Tibial artery (tissue), 4 donors: Measurements from ENCODE around the gene PEX10.

Source experiments
- DNase-seq, 2 donors: peaks; one replicate each; pipeline ENCODE4 v3.0.0-alpha.2; 2019
- H3K27ac ChIP-seq, 2 donors: fragments of 200-600 bp; sonication (generic) in 1 of 2; 1 replicate in 1 of 2; 2 replicates in 1 of 2; pipeline ENCODE4 v1.5.1; 2018 to 2019; ENCODE audit warnings: mild to moderate bottlenecking in 1 of 2
- H3K27me3 ChIP-seq, 2 donors: fragments of 200-600 bp; sonication (generic) in 1 of 2; one replicate each; pipeline versions ENCODE4 v1.5.1 to v1.6.0; 2016 to 2019
- H3K36me3 ChIP-seq, 3 donors: fragments of 200-600 bp; sonication (generic) in 2 of 3; one replicate each; pipeline ENCODE4 v1.5.1; 2016 to 2019; ENCODE audit warnings: mild to moderate bottlenecking in 2 of 3
- H3K4me1 ChIP-seq, 4 donors: fragments of 200-600 bp; sonication (generic) in 2 of 4; 1 replicate in 3 of 4; 2 replicates in 1 of 4; pipeline ENCODE4 v1.5.1; 2016 to 2019
- H3K4me3 ChIP-seq, 2 donors: fragments of 200-600 bp; sonication (generic) in 1 of 2; 1 replicate in 1 of 2; 2 replicates in 1 of 2; pipeline ENCODE4 v1.5.1; 2018 to 2019; ENCODE audit warnings: mild to moderate bottlenecking in 2 of 2
- H3K9me3 ChIP-seq, 3 donors: fragments of 200-600 bp; sonication (generic) in 1 of 3; one replicate each; pipeline ENCODE4 v1.5.1; 2016 to 2019
- intact Hi-C: fragments of 100-400 bp; cut with DNase I; formaldehyde crosslinking; loops from one replicate; pipeline ENCODE4 v1.15.0; 2023; ENCODE audit warnings: low total_unique reads
- TF ChIP-seq, protein P1 (sequence below), 2 experiments: fragments of 200-600 bp in 1 of 2; fragments of 450-650 bp in 1 of 2; IDR thresholded peaks; one replicate each; pipeline ENCODE4 v1.5.1; 2017 to 2019; ENCODE audit warnings: antibody characterized with exemption in 2 of 2, mild to moderate bottlenecking in 1 of 2, moderate library complexity in 1 of 2

The PEX10 gene

DNA sequence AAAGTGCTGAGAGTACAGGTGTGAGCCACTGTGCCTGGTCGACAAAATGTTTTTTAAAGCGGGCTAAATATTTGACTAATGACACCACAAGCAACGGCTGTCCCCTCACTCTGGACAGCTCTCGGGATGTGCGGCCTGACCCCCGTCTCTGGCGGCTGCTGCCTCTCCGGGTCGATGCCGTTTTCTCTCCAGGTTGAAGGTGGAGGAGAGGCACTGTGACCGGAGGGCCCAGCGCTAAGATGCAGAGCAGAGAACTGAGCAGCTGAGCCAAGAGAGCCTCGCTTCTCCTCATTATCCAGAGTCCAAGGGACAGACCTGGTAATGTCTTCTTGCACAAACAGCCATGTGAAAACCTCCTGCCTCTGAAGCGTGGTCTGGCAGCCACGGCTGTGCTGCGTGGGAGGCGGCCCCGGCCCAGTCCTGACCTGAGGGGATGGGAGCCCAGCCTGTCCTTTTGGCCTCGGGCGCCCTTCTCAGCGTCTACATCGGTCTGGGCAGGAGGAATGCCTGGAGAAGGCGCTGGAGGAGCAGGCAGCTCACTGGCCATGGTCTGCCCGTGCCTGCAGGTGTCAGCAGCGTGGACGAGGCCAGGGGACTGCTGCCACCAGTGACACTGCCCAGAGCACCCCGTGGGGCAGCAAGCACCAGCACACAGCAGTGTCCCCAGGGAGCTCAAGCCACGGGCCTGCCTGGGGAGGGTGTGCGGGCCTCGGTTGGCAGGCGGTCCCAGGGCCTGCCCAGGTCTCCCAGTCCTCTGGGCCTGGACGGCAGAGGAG is 31.4 kb downstream of the PEX10 start:
- H3K36me3 ChIP-seq, result peaks cover 0 to 4% (median 0%) of the 10 kb centered on the region in 3 donors
- no peak for DNase-seq
- H3K4me1 ChIP-seq, result peaks cover 0 to 16% (median 12%) of the 10 kb centered on the region in 4 donors
- H3K4me3 ChIP-seq, result no peak overlapping the region
- no peaks in the 10 kb centered on the region for H3K9me3 ChIP-seq
- TF ChIP-seq, protein P1, sequence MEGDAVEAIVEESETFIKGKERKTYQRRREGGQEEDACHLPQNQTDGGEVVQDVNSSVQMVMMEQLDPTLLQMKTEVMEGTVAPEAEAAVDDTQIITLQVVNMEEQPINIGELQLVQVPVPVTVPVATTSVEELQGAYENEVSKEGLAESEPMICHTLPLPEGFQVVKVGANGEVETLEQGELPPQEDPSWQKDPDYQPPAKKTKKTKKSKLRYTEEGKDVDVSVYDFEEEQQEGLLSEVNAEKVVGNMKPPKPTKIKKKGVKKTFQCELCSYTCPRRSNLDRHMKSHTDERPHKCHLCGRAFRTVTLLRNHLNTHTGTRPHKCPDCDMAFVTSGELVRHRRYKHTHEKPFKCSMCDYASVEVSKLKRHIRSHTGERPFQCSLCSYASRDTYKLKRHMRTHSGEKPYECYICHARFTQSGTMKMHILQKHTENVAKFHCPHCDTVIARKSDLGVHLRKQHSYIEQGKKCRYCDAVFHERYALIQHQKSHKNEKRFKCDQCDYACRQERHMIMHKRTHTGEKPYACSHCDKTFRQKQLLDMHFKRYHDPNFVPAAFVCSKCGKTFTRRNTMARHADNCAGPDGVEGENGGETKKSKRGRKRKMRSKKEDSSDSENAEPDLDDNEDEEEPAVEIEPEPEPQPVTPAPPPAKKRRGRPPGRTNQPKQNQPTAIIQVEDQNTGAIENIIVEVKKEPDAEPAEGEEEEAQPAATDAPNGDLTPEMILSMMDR (IDR thresholded peaks at IDR 0.05), result no peak
- peak overlapping the region; percentile 48 for H3K27ac ChIP-seq
- H3K27me3 ChIP-seq, result no peaks in the 10 kb centered on the region
- intact Hi-C loops, result loop anchor here (1.0 to 10.0 kb wide), 2 partner anchors 66 to 186 kb away; no protein-coding TSS in a partner anchor

DNA sequence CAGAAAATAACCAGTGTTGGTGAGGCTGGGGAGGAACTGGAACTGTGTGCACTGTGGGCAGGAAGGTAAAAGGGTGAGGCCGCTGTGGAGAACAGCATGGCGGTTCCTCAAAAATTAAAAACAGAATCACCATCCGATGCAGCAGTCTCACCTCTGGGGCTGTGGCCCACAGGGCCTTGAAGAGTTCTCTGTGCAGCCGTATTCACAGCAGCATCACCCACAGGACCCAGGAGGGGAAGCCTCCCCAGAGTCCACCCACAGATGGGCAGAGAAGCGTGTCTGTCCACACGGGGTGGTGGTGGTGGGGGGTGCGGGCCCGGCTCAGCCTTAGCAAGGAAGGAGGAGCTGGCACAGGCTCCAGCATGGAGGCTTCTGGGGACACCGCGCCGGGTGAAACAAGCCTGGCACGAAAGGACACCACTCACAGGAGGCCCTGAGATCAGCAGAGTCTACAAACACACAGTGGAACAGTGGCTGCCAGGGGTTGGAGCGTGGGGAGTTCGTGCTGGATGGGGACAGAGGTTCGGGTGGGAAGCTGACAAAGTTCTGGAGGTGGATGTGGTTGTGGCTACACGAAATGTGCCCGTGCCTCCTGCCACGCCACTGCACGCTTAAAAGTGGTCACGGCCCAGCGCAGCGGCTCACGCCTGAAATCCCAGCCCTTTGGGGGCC is 32.5 kb downstream of the PEX10 start:
- intact Hi-C loops, result loop anchor here (10.0 kb wide), 1 partner anchor 65 kb away; no protein-coding TSS in a partner anchor
- DNase-seq, result peak in 1 of 2 donors; percentile 15
- H3K27me3 ChIP-seq, result no peaks in the 10 kb centered on the region
- no peaks in the 10 kb centered on the region for H3K36me3 ChIP-seq
- H3K27ac ChIP-seq, result no peak overlapping the region
- H3K9me3 ChIP-seq, result no peaks in the 10 kb centered on the region
- H3K4me1 ChIP-seq, result peaks cover 0 to 16% (median 12%) of the 10 kb centered on the region in 4 donors
- TF ChIP-seq, protein P1 (IDR thresholded peaks at IDR 0.05), result no peak
- no peak overlapping the region for H3K4me3 ChIP-seq

DNA sequence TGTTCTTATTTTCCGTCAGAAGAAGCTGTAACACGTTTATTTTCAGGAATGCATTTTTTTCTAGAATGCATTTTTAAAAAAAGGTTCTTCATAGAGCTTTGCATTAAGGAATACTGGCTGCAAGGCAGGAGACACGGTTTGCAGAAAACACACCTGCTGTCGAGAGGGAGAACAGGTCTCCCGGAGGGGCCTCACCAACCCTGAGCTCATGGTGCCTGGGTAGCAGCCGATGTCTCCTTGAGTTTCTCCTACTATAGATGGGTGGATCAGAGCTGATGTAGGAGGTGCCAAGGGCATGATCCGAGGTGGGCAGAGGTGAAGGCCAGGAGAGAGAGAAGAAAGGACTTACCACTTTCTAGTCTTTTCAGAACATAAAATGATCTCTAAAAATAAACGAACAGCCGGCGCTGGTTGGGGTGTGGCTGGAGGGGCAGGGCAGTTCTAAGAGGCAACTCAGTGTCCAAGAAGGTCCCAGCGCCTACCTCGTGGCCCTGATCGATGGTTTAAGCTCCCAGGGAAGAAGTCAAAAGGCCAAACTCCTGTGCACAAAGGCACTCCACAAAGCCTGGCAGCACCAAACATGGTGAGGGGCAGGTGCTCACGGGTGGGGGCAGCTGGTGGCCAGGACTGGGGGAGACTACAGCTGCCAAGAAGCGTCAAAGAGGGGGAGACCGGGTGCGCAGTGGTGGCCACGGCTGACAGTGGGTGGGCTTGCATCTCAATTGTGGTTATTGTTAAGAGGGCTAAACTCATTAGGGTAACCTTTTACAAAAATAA is 33.2 kb downstream of the PEX10 start:
- TF ChIP-seq, protein P1 (IDR thresholded peaks at IDR 0.05), result no peak
- no peak for DNase-seq
- no peaks in the 10 kb centered on the region for H3K9me3 ChIP-seq
- H3K27me3 ChIP-seq, result no peaks in the 10 kb centered on the region
- no peaks in the 10 kb centered on the region for H3K36me3 ChIP-seq
- peaks cover 0 to 16% (median 12%) of the 10 kb centered on the region in 4 donors for H3K4me1 ChIP-seq
- intact Hi-C loops, result no loop called here
- H3K4me3 ChIP-seq, result no peak overlapping the region
- H3K27ac ChIP-seq, result no peak overlapping the region

DNA sequence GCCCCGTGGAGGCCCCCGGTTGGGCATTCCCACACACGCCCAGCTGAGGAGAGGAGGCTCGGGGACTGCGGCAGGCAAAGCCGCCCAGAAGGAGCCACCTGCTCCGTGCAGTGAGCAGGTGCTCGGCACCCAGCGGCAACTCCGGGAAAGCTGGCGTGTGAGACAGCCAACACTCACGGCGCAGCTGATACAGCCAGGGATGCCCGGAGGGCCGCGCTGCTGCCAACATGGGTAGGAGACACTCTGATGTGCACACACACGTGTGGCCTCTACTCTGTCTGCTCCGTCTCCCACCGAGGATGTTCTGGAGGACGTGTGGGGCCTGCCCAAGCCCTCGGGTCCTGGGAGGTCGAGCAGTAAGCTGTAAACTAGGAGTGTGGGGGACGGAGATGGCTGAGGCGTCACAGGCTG is 33.9 kb downstream of the PEX10 start:
- intact Hi-C loops, result no loop called here
- H3K27ac ChIP-seq, result no peak overlapping the region
- DNase-seq, result no peak
- H3K27me3 ChIP-seq, result no peaks in the 10 kb centered on the region
- H3K9me3 ChIP-seq, result no peaks in the 10 kb centered on the region
- no peak overlapping the region for H3K4me3 ChIP-seq
- no peaks in the 10 kb centered on the region for H3K36me3 ChIP-seq
- TF ChIP-seq, protein P1 (IDR thresholded peaks at IDR 0.05), result no peak
- peaks cover 0 to 16% (median 12%) of the 10 kb centered on the region in 4 donors for H3K4me1 ChIP-seq

DNA sequence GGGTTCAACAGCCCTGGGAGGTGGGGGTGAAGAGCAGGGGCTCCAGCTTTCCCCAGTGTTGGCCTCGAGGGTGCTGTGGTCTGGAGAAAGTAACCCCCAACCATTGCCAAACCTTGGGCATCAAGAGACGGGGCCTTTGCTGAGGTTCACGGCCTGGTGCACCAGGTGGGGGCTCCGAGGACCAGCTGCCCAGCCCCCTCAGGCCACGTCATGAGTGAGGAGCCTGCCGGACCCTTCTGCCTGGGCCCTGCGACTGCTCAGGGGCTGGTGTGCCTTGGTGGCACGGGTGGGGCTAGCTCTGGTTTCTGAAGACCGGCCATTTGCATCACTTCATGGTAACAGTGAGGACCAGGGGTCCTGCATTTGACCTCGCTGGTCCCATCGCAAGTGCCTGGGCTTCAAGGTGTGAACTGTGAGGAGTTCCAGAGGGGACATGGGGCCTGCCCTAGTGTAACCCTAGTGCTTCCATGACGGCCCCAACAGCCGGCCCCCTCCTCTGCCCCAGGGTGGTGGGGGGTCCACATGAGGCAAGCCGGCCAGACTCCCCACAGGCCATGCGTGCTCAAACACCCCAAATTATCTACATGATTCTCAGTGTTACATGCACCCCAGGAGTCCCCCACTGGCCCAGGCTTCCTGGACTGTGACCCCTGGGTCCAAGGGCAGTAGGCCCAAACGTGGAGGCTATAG is 34.5 kb downstream of the PEX10 start:
- intact Hi-C loops, result no loop called here
- Histone ChIP-seq H3K27ac (no peak overlapping the region), H3K4me1 (peaks cover 0 to 16% (median 12%) of the 10 kb centered on the region in 4 donors), H3K9me3 (no peaks in the 10 kb centered on the region), H3K4me3 (no peak overlapping the region), H3K27me3 (no peaks in the 10 kb centered on the region), H3K36me3 (peaks cover 0 to 3% (median 0%) of the 10 kb centered on the region in 3 donors)
- TF ChIP-seq, protein P1 (IDR thresholded peaks at IDR 0.05), result no peak
- DNase-seq, result no peak
